AG08396 (cell line): Measurements from ENCODE around the gene OSBPL1A.
A peak's percentile ranks its signal among the peaks of the same experiment; 100 is the strongest.

Experiments used
- DNase-seq: peaks from one replicate; pipeline ENCODE4 v3.0.0; 2012; ENCODE audit warnings: low spot score, mixed read lengths

Gene OSBPL1A

DNA sequence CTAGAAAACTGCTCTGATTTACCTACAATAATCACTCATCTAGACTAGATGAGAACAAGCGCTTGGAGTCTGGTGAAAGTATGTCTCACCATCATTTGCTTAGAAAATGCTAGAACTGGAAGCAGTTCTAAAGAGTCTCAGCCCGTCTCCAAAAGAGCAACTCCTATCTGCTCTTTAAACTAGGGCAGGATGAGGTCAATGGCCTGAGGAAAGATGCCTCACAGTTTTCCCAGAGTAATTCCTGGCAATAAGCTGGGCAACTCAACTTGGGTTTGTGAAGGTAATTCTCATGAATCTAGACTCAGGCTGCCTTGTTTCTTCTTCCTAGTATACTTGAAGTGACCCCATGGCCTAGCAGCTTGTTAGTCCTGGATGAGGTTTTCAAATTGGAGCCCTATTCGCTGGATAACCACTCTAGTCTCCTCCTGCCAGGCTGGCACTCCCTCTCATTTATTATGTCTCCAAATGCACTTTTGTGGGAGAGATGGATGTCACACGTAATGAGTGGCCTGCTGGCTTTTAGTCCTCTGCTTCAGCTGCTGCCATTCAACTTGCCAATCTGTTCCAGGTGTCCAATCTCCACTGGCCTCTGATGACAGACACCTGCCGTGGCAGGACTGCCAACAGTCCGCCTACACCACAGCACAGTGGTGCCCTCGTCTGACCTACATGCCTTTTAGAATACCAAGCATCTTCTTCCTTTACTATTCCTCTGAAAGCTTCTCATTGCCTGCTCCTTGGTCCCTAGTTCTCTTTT is 177.9 kb downstream of the OSBPL1A start:
- DNase-seq: no peak

DNA sequence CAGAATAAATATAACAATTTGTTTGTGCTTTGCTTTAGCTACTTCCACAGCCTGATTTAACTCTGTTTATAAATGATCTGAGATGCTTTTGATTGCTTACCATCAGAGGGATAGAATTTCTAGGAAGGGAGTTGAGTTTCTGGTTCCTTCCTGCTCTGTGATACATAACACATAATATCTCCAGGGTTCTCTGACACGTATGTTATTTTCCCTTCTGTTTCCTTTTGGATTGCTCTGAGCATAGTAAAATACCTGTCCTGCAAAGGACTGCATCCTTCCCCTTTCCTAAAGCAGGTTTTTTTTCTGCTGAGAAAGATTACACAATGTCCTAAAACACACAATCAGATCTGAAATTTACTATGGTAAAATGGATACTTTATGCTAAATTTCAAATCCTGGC is 182.7 kb downstream of the OSBPL1A start:
- DNase-seq: no peak

DNA sequence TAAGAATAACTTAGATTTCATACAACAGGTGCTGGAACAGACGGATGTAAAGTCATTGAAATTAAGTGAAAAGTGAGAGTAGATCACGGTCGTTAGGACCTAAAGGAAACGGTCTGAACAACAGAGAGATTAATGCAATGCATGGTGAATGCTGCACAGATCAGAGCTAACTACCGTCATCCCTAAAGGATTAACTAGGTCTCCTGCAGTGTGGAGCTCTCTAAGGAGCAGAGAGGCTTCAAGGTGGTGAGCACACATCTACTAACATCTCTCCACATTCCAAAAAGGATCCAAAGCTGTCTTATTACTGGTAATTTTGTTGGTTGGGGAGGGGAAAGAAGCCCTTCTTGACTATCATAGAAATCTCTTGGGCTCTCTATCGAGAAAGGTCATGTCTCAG is 183.5 kb downstream of the OSBPL1A start:
- DNase-seq: no peak

DNA sequence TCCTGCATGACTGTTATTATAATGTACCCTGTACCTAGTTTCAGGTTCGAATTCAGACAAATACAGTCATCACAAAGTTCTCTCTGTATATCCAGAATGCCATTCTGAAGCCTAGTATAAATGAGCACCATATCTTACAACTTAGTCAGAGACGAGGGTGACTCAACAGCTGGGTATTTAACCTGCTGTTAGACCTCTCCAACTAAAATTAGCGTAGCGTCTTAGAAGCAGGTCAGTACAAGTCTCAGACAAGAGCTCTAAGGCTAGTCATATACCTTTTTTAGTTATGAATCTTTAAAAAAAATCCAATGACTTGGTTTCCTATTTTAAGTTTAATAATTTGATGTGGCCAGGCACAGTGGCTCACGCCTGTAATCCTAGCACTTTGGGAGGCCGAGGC is 184.7 kb downstream of the OSBPL1A start:
- peak; percentile 47 for DNase-seq

DNA sequence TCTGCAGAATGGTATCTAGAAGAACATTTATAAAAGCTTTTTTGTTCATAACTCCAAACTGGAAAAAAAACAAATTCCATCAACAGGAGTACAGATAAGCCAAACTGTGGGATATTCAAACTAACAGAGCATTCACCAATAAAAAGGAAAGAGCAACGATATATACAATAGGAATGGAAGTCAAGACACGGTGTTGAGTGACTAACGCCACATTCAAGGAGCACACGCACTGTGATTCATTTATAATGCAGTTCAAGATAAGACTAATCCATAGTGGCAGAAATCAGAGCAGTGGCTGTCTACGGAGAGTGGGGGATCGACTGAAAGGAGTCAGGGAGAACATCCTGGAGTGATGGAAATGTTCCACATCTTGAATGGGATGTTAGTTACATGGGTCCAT is 188.1 kb downstream of the OSBPL1A start:
- DNase-seq: no peak

DNA sequence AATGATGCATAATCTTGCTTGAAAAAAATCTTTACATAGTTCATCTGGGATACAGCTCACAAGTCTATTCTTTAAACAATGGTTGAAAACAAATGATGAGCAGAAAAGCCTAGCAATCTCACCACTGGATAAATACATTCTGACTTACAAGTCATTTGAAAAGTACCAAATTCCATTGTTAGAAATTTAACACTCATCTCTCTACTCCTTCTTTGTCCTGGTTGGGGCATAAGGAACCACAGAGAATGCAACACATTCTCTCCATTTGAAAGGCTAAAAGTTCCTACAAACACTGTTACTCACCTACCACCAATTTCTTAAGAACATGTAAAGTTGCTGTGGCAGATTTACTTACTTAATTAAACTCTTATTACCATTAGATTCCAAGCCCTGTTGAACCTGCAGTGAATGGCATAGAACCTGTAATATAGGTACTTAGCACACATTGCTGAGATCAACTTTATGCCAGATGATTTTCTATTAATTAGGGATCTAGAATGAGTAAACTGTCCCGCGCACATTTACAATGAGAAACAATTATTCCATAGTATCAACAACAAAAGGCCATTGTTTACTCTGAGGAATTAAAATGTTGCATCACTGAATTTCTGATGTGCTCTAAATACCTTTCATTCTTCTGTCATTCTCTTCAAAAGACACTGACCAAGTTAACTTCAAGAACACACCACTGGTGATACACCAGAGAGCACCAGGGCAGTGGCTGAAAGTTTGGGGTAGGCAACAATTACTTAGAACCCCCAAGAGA is 189.2 kb downstream of the OSBPL1A start:
- DNase-seq: no peak

DNA sequence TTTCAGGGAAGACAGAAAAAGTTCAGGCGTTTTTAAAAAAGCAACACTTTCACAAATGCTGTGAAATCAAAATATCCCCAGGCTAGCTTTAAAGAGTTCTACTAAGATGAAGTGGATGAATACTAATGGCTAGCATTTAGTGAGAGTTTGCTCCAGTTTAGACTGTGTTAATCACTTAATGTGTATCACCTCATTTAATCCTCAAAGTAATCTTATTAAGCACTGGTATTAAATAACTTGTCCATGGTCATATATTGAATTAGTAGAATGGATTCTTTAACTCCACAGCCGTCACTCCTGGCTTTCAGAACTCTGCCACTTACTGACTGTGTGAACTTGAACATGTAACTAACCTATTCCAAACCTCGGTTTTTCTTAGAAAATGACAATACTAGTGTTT is 192.7 kb downstream of the OSBPL1A start:
- no peak for DNase-seq

DNA sequence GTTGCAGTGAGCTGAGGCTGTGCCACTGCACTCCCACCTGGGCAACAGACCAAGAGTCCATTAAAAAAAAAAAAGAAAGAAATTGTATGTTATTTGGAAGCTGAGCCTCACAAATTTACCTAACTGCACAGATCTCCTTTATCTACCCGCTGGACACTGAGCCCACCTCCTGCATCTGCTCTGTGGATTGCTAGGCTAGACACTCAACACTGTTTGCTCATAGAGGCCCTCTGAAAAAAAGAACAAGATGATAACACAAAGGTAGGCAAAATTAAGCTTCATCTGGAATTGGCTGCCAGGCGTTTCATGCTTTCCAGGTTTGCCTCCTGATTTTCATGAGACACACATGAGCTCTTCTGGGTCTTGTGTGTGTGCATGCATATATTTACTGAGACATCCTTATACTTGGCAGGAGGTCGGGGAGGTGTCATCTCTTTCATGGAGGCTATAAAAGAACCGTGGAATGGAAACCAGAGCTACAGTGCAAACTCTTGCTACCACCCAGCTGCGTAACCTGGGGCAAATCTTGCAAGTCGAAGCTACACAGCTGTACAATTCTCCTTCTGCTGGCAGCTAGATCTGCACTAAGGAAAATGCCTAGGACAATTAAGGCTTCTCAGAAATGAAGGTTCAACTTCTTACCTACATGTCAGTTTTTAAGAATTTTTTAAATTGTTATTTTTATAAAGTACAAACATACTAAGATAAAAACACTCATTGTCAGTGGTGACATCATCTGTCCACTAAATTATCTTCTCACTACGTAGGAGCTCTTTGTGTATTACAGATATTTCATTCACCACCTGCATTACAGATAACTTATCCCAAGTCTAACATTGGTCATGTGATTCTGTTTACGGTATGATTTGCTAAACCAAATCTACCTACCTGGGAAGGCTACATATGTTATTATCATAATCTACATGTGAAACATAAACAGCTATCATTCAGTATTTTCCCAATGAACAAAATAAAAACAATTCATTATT is 195.6 kb downstream of the OSBPL1A start:
- no peak for DNase-seq

DNA sequence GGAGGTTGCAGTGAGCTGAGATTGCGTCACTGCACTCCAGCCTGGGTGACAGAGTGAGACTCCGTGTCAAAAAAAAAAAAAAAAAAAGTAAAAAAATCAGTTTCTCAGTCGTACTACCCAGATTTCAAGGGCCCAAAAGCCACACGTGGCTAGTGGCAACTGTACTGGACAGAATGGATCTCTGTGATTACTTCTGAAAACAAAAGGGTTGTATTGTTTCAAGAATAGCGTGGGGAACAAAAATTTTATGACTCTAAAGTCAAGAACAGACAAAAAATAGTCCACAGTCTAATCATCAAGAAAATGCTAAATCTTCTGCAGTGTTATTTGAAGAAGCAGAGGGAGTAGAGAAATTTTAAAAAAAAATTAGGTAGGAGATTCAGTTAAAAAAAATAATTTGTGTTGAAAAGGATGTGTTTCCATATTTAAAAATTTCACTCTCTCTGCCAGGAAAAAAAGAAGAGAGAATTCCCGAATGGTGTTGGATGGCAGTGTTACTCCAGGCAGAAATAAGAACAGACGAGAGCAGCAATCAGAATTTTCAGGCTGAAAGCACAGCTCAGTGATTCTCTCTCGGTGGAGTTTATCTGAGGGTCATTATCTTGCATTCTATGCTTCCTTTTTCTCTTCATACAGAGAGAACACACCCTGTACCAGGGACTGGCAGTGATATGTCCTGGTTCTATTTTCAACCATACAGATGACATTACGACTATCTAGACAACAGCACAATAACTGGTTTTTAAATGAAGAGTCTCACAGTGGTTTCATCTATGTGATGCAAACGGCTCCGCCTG is 196.9 kb downstream of the OSBPL1A start:
- DNase-seq: no peak

DNA sequence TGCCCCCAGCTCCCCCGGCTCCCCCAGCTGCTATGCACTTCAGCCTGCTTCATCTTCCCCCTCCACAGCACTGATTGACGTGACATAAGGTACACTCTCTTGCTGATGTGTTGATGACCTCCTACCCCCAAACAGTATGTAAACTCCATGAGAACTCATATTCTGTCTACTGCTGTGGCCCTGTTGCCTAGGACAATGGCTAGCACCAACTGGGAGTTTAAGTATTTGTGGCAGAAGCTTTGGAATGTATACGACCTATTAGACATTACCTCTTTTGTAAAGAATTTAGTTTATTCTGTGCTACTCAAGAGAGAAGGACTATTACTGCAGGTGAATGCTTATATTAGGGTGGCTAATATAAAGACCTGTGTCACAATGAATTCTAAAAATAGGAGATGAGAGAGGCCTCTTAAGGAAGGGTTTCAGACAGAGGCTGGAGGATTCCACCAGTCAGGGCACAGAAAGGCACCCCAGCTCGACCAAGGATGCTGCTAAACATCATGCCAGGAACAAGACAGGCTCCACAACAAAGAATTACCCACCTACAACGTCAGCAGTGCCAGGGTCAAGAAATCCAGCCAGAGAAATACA is 198.2 kb downstream of the OSBPL1A start:
- DNase-seq: no peak

DNA sequence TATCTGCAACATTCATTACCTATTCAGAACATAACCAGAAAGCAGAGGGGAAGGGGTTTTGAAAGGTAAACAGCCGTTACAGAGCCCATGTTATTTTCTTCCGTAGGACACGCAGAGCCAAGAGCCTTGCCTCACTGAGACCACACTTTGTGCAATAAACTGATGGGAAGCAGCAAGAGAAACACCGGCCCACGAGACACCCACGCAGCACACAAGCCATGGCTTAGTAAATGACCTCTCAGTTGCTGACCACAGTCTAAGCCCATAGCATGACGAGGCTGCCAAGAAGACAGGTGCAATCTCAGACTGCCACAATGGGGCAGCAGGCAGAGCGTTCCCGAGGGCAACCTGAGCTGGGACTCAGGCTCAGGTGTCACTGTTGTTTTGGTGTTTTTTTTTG is 199.2 kb downstream of the OSBPL1A start:
- no peak for DNase-seq

DNA sequence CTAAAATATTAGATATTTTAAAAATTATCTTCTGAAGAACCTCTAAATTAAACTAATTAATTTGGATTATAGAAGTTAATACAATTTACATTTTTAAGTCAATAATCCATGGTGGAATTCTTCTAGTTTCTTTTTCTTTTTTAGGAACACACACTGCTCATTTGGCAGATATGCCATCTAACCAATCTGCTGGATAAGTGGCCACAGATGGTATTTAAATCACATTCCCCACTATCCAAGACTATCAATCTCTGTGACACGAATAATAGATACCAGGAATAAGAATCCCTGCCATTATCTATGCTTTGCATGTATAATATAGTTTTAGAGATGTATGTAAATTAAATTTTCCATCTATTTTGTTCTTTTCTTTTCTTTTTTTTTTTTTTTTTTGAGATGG is 200.2 kb downstream of the OSBPL1A start:
- DNase-seq: no peak

DNA sequence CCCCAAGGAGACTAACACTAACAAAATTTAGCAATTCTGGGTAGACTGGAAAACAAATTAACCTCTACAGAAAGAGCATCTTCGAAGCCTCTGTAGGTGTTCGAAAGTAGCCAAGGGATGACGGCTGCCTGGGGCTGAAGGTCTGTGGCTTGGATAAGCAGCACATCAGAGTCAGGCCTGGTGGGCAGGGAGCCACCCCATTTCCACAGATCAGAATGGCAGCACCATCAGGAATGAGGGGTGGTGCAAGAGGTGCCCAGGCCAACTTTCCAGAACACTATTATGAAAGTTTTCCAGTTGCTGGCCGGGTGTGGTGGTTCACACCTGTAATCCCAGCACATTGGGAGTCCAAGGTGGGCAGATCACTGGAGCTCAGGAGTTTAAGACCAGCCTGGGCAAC is 200.9 kb downstream of the OSBPL1A start:
- DNase-seq: no peak

DNA sequence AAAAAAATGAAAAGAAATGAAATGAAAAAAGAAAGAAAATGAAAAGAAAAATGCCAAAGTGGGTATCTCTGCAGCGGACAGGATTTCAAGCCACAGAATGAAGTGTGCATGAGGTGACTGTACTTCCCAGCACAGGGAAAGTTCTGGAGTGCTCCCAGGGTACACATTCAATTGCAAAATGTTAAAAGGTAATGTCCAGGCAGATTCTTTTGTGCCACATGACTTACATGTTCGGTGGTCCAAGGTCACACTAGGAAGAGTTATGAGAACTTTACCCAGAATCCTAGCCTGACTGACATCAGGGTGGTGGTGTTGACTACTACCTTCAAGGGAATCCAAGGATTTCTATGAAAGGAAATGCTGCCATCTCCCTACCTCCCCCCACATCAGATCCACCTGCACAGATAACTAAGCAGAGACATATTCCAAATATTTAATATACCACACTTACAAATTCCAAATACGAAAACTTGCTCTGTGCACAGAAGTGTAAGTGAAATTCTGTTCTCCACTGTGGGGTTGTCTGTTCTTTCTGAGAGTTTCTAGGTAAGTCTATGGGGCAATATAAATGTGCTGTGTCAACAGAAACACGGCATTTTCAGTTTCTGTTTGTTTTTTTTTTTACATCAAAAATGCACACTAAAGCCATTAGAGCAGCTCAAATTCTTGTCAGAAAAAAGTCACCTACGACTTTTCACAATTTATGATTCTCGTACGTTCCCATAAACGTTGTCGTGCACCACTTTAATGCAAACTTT is 202.1 kb downstream of the OSBPL1A start:
- no peak for DNase-seq

DNA sequence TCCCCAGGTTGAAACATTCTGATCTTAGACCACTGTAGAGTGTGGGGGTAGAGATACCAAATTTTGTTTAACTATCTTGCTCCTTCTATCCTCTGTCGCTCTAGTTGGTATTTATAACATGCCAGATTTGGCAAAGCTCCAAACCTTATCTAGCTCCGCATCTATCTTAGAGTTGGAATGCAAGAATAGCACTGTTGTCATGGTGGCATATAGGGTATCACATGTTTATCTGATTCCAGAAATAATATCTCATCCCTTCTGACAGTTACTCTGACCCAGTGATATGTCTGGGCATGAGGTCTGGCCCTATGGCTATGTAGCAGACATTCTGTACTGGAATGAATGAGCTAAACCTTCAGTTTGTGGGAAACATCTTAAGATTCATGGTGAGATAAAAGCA is 207.0 kb downstream of the OSBPL1A start:
- no peak for DNase-seq

DNA sequence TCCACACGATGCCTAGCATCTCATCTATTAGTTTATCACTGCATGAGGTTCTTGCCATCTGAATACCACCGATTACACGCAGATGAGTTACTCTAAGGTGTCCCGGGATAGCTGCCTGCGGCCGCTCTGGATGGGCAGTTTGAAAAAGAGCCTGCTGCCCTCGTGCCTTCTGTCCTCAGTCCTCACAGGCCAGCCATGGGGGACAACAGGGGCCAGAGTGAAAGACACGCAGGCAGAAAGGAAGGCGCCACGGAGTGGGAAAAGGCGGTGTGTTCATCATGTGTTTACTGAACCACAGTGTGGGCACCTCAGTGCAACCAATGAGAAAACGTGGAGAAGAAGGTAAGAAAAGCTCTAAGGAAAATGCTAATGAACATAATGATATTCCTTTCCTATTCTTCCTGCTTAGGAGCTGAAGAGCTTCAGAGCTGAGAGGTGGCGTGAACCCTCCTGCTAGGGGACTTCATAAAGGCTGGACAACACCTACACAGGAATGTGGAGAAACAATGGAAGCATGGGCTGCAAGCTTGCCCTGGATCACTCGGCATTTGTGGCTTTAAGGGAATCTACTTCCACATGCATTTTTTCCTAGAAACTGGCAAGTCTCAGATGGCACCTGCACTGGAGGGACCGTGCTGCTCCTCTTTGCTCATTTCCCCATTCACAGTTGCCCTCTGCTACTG is 207.8 kb downstream of the OSBPL1A start:
- DNase-seq: no peak

DNA sequence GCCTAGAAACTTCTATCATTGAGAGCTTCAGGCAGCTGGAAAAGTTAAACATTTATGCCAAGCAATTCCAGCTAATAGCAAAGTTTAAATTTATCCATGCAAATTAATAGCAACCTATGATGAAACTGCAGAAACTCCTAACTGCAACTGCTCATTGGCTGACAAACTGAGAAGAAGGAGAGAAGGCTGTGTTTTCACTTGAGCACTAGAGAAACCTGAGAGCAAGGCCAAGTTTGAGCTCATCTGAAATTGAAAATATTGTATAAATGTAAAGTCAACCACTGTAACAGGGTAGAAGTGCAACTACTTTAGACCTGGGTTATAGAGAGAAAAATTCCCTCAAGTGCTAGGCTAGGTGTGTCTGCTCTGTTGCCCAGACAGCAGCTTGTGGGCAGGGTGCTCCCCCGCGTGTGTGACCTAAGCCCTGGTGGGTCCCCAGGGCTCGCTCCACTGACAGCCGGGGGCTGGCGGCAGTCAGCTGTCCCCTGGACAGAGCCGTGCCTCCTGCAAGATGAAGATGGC is 208.6 kb downstream of the OSBPL1A start:
- DNase-seq: no peak

DNA sequence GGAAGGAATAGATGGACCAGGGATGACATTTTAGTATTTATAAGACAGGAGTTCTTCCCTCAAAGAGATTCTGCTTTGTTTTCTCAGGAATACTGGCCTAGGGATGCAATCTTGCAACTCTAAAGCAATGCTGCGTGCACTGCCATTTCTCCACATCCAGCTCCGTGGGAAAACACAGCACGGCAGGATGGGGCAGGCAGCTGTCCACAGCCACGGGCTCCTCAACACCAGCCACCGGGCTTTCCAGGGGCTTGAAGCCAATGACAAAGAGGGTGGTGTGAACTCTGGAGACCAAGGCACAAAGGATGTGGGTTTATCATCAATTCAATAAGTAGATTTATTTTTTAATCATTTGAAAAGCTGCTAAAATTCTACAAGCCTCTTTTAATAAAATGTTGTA is 209.5 kb downstream of the OSBPL1A start:
- DNase-seq: no peak

DNA sequence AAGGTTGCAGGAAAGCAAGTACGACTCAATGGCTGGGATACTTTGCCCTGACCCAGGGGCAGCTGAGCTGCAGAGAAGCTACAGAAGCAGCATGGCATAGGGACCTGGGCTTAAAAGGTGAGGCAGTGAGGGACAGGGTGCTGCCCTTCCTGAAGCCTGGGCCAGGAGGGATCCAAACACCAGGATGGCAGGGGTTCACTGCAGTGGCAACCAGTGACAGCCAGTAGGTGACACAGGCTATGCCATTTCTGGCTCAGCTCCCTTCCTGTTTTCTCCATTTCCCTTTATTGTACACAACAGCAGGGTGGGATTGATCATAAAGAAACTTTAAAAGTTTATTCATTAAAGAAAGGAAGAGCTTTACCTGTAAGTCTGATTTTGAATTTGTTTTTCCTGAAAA is 209.9 kb downstream of the OSBPL1A start:
- no peak for DNase-seq

DNA sequence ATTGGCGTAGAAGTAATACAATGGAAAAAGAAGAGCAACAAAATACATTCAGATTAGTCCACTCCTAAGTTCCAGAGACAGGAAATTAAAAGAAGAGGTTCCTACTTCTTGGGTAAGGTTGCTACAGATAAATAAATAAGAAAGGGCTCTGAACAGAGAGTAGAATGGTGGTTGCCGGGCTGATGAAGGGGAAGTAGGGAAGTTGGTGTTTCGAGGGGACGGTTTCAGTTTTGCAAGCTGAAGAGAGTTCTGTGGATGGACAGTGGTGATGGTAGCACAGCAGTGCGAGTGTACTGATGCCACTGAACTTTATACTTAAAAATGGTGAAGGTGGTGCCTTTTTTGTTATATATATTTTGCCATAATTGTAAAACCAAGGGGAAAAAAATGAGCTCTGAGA is 210.6 kb downstream of the OSBPL1A start:
- DNase-seq: no peak
